GM12872 (cell line): Measurements from ENCODE around the gene HDAC8.

Source experiments
- TF ChIP-seq, protein P1 (sequence below): IDR thresholded peaks from 3 replicates; pipeline ENCODE4 v1.5.1; 2011; ENCODE audit warnings: low read depth, mild to moderate bottlenecking, low read length, moderate library complexity; ENCODE audit not compliant: insufficient read depth

The HDAC8 gene

DNA sequence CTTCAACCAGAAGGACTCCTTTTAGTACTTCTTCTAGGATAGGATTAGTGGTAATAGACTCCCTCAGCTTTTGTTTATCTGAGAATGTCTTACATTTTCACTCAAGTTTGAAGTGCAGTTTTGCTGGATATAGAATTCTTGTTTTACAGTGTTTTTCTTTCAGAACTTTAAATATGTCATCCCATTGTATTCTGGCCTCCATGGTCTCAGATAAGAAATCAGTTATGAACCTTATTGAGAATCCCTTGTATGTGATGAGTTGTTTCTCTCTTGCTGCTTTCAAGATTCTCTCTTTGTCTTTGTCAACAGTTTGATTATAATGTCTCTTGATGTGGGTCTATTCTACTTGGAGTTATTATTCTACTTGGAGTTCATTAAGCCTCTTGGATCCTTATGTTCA, 150.8 kb downstream of the HDAC8 start:
- TF ChIP-seq, protein P1, sequence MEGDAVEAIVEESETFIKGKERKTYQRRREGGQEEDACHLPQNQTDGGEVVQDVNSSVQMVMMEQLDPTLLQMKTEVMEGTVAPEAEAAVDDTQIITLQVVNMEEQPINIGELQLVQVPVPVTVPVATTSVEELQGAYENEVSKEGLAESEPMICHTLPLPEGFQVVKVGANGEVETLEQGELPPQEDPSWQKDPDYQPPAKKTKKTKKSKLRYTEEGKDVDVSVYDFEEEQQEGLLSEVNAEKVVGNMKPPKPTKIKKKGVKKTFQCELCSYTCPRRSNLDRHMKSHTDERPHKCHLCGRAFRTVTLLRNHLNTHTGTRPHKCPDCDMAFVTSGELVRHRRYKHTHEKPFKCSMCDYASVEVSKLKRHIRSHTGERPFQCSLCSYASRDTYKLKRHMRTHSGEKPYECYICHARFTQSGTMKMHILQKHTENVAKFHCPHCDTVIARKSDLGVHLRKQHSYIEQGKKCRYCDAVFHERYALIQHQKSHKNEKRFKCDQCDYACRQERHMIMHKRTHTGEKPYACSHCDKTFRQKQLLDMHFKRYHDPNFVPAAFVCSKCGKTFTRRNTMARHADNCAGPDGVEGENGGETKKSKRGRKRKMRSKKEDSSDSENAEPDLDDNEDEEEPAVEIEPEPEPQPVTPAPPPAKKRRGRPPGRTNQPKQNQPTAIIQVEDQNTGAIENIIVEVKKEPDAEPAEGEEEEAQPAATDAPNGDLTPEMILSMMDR: no peak

GRCh38 chrX:72409993-72410392, 162.7 kb downstream of the HDAC8 start:
- TF ChIP-seq, protein P1: no peak

DNA sequence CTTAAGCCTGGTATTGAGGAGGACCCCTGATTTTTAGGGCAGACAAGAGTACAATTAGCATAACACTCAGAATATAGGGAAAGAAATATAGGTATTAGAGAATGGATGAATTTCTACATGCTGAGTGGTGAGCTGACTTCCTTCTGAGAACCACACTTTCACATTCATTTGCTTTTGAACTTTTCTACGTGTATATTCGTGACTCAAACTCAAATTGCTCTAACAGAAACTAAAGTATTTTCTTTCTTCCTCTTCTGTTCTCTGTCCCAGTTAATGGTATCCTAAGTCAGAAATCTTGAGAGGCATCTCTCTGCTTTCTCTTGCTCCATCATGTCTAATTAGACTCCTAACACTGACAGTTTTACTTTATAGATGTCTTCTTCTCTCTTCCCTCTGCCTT, 163.8 kb downstream of the HDAC8 start:
- TF ChIP-seq, protein P1: no peak

DNA sequence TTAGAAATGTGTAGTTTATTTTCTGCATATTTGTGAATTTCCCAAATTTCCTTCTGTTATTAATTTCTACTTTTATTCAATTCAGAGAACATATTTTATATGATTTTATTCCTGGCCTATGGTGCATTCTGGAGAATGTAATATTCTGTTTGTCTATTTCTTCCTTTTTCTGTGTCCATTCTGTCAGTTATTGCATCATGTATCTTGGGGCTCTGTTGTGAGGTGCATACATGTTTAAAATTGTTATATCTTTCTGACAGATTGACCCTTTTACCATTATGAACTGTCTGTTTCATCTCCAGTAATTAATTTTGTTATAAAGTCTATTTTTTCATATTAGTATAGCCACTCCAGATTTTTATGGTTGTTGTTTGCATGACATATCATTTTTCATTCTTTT, 170.0 kb downstream of the HDAC8 start:
- TF ChIP-seq, protein P1: no peak

DNA sequence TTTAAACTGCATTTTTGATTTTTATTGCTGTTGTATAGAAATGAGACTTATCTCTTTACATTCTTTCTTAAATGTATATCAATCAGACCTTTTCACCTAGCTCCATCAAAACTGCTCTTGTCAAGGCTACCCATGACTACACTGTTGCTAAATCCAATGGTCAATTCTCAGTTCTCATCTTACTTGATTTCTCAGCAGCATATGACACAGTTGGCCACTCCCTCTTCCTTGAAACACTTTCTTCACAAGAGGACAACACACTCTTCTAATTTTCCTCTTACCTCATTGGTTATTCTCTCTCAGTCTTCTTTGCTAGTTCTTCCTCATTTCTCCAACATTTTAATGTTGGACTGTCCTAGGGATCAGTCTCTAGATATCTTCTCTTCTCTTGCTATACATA, 172.8 kb downstream of the HDAC8 start:
- TF ChIP-seq, protein P1: no peak

DNA sequence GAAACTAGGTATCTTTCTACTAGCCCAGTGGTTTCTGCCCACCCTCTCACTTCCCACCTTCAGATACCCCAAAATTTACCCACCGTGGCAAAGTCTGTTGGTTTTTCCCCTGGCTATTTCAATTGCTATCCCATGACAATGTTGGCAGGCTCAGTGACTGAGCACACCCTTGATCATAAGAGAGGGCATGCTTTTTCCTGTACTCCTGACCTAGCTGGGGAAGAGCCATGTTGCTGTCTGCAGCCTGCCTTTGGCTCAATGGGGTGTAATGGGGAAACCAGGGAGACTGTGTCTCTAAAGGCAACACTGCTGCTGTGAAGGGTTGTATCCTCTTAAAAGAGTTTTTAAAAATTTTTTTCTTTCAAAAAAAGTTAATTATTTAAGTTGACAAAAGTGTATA, 176.5 kb downstream of the HDAC8 start:
- TF ChIP-seq, protein P1: no peak

- TF ChIP-seq, protein P1: no peak
These were observed 177.4 kb downstream of the HDAC8 start for GRCh38 chrX:72395237-72395636.
